GM18508 (cell line): Measurements from ENCODE around the gene ATF6B.
"Not testable (repeated sequence)": the region's sequence is repeated elsewhere in the genome, so short reads cannot be mapped to it uniquely, and the experiment has no call there.

Source experiments
- ATAC-seq: cut with Tn5 transposase; IDR thresholded peaks from one replicate; pipeline ENCODE4 v1.9.1; 2021; ENCODE audit warnings: moderate number of reproducible peaks; ENCODE audit not compliant: insufficient read depth, unreplicated experiment

The ATF6B gene

DNA sequence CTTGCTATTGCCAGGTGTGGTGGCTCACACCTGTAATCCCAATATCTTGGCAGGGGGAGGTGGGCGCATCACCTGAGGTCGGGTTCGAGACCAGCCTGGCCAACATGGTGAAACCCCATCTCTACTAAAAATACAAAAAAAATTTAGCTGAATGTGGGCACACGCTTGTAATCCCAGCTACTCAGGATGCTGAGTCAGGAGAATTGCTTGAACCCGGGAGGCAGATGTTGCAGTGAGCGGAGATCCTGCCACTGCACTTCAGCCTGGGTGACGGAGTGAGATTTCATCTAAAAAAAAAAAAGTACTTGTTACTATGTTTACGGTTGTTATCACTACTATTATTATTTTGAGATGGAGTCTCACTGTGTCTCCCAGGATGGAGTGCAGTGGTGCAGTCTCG lies 28.8 kb upstream of the ATF6B start:
- ATAC-seq, result no peak

DNA sequence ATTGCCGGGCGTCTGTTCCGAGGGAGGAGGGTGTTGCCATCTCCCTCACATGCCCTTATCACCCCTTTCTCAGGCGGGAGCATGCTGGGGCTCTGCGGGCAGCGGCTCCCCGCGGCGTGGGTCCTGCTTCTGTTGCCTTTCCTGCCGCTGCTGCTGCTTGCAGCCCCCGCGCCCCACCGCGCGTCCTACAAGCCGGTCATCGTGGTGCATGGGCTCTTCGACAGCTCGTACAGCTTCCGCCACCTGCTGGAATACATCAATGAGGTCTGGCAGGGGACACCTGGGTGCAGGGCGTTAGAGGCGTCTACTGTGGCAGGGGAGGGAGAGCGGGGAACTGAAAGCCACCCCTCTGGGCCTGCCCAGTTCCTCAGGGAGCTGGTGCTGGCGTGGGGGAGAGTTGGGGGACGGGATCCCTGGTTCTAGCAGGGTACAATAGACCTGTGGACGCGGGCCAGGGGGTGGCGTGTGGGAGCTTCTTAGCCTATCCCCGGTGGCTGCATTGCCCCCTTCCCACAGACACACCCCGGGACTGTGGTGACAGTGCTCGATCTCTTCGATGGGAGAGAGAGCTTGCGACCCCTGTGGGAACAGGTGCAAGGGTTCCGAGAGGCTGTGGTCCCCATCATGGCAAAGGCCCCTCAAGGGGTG lies 26.6 kb upstream of the ATF6B start:
- no peak for ATAC-seq

GRCh38 chr6:32153564-32154513 lies 25.8 kb upstream of the ATF6B start, which contains the start of gene PPT2:
TSS of gene PPT2 (plus strand) at chr6:32154141. CDS start at chr6:32154595, 454 bp downstream.
- no peak for ATAC-seq

- no peak for ATAC-seq
Observed at GRCh38 chr6:32152769-32153563, 24.9 kb upstream of the ATF6B start.

DNA sequence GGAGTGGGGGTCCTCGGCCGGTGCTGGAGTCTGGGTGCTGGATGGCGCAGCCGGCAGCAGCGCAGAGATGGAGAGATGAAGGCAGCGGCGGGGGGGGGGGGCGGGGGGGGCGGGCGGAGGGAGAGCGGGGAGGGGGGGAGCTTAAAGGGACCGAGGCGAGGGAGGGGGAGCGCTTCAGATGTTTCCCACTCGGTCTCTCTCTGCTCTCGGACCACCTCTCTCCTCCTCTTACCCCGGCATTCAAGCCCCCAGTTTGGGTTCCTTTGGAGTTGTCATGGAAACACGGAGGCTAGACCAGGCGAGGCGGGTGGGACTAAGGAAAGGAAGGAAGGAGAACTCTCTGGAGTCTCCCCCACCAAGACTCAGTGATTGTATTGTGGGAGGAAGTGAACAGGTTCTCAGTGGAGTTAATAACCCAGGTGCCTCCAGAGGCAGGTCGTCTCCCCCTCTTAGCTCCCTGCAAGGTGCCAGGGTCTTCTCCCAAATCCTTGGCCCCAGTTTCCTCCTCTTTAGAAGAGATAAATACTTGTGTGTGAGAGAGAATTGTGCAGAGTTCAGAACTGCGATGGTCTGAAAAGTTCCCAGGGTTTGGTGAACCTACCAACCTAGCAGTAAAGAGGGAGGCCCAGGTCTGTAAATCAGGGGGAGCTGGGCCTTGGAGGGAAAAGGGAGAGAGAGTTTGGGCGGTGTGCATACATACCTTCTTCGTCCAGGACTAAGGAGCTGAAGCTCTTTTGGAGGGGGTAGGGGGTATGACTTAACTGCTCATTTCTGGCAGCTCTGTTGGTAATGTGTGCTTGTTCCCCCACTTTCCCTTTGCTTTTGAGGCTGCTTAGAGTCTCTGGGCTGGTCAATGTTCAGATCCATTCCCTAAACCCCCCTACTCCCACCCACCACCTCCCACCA lies 24.1 kb upstream of the ATF6B start, which contains the start of gene PRRT1:
Gene PRRT1, minus strand, starts transcription at position 77 of the 906 bp plus-strand sequence. CDS start 112 bp downstream, outside the sequence.
- no peak for ATAC-seq

- ATAC-seq, result no peak
Observed at GRCh38 chr6:32151181-32151862, 23.3 kb upstream of the ATF6B start.

GRCh38 chr6:32149932-32150870 lies 22.2 kb upstream of the ATF6B start:
- no peak for ATAC-seq

DNA sequence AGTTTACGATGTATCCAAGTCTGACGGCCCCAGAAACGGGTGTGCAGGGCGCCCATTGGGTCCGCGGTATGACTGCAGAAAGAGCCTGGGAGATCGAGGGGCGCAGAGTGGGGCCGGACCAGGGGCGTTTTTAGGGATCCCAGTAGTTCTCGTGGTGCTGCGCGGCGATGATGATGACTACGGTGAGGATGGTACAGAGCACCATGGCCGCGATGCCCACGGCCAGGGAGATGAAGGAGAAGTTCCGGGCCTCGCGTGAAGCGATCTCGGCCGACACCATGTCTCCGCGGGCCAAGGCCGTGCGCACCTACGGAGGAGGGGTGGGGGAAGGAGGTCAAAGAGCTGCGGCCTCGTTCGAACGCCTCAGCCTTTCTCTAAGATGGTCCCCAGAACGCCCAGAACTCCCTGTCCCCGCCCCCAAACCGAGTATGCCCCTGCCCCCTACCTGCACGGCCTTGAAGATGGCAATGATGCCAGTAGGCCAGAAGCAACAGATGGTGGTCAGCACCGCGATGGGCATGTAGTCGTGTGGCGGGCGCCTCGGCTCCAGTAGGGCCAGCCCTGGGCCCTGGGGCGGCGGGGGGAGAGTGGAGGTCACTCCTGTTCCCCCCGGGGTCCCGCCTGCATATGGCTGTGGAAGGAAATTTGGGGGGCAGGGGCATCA lies 21.2 kb upstream of the ATF6B start:
- no peak for ATAC-seq

DNA sequence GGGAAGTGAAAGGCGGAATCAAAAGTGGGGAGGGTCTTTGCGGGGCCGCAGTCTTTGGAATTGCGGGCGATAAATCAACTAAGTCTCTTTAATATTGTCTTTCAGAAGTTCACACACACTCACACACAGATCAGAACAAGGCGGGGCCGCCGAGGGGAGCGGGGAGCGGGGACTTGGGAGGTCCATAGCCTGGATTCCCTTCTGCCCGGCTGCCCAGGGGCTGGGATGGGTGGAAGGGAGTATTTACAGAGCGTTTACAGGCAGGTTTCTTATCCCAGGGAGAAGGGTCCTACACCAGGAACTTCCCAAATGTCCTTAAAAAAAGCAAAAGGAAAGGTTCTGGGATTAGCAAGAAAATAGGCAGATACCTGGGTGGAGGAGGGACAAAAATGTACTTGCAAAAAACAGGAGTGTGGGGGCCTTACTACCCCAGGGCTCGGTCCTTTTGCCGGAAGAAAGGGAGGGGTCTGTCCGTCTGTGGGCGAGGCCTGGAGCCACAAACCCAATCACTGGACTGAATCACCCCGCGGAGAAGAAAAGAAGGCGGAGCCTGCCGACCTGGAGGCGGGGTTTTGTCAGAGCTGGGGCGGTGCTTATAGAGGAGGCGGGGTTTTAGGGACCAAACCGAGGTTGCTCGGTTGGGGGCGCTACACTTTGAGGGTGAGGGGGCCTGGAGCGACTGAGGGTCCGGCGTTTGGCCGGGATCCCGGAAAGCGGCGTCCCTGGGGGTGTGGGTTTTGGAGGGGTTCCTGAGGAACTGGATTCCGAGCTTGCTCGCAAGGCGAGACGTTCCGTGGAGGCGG lies 20.4 kb upstream of the ATF6B start:
- no peak for ATAC-seq

- ATAC-seq, result no peak
Observed at GRCh38 chr6:32147401-32148132, 19.5 kb upstream of the ATF6B start.

- no peak for ATAC-seq
Observed at GRCh38 chr6:32146687-32147086, 18.6 kb upstream of the ATF6B start.

- ATAC-seq, result no peak
Observed at GRCh38 chr6:32146287-32146686, 18.2 kb upstream of the ATF6B start.

DNA sequence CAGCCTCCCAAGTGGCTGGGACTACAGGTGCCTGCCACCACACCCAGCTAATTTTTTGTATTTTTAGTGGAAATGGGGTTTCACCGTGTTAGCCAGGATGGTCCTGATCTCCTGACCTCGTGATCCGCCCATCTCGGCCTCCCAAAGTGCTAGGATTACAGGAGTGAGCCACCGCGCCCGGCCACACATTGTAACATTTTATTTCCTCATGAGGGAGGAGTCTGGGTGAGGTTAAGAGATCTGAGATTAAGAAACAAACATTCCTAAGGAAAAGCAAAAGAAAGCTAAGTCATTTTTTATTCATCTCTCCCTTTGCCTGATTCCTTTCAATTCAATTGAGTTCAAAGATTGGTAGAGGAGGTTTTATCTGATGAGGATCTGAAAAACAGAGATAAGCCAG lies 16.2 kb upstream of the ATF6B start:
- ATAC-seq, result not testable (repeated sequence)

DNA sequence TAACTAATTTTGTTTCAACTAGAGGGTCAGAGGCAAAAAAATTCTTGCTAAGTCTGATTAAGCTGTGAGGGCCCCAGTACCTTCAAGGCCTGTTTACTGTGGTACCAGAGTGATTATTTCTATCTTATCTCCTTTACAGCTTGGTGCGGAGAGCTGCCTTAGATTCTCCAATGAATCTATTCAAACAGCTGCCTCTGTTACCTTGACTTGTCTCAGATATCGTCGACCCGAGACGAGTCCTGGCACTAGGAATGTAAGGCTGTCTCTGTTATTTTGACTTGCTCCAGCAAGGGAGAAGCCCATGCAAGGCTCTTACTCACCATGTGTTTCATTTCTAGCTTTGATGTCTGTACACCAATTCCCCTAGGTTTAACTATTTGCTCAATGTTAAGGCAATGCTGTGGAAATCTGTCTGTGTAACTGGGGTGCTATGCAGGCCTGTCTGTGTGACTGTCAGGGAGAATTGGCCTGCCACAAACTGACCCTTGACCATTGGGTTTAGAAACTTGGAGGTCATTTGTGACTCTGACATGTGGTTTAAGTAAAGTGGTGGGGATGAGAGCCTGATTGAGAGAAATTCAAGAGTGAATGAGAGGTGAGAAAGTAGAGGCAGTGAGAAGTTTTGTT lies 12.5 kb upstream of the ATF6B start:
- ATAC-seq, result no peak

DNA sequence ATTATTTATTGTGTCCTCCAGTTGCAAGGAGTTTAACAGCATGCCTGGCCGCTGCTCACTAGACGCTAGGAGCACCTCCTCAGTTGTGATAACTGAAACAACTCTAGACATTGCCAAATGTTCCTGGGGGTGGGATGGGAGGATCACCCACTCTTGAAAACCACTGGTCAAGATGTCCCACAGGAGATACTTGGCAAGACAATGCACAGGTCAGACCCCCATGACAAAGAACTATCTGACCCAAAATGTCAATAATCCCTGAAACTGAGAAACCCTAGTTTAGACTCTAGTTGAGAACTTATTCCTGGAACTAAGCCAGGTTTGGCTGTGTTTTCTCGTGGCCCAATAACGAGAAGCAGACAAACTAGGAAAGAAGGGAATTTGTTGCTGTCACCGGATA lies 11.5 kb upstream of the ATF6B start:
- ATAC-seq, result no peak

- no peak for ATAC-seq
Observed at GRCh38 chr6:32137454-32137853, 9.4 kb upstream of the ATF6B start.
